ENCODE results near the gene CILP2.

CILP2 gene

DNA sequence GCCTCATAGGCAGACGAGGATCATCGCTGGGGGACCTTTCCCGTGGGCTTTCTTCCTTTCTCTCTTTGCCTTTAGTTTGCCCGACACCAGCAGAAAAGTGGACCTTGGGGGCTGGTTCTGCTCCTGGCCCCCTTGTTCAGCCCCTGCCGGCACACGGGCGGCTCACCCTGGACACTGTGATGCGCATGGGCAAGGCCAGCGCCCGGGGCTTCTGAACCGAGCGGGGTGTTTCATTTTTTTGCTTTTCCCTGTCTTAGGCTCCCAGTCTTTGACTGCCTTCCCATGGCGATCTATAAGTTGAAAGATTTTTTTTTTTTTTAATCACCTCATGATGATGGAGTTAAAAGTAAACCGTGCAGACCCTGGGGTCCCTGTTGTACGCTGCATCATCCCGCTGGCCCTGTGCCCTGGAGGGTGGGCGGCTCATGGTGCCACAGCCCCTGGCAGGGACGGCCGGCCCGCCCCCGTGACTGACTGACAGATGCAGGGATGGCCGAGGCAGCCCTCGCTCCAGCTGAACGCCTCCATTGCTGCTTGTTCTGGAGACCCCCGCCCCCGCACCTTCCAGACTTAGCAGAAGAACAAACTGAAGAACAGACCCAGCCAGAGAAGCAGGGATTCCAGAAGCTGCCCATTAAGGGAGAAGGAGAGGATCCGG, 32.3 kb upstream of the CILP2 start:
- no peak for FAIRE-seq

DNA sequence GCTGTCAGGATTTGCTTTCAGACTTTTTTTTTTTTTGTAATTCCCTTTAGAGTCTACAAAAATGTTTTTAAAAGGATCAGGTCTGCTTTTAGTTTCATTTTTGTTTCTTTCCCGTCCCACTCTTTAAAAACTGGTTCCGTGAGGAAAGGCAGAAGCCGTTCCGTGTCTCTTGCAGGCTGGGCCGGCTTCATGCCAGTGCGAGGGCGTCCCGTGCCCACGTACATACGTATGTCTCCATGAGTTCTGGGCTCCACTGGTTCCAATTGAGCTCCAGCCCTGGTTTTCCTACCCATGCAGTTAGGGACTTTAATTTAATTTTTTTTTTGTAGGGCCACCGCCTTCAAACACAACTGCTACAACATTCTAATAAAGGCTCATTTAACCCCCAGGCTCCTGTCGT, 31.5 kb upstream of the CILP2 start:
- DNase-seq (ENCODE audit: low spot score) = no peak
- no peak for FAIRE-seq

More for the DNA sequence above, 32.3 kb upstream of the CILP2 start:
- DNase-seq (ENCODE audit: low spot score) = no peak

DNA sequence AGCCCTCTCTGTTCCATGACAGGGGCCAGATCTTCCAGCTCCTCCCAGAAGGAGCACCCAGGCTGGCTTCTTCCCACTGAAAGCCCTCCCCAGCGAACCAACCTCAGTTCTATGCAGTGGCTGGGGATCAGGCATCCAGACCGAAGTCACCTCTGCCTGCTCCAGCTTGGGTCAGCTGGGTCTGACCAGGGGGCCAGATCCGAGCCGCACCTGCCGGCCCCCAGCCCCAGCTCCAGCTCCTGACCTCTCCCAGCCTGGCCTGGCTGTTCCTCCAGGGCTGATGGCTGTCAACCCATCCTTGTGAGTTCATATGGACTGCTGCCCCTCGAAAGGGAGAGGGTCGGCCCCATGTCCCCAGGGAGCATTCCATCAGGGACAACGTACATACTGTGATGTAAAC, 30.7 kb upstream of the CILP2 start:
- FAIRE-seq = no peak

DNA sequence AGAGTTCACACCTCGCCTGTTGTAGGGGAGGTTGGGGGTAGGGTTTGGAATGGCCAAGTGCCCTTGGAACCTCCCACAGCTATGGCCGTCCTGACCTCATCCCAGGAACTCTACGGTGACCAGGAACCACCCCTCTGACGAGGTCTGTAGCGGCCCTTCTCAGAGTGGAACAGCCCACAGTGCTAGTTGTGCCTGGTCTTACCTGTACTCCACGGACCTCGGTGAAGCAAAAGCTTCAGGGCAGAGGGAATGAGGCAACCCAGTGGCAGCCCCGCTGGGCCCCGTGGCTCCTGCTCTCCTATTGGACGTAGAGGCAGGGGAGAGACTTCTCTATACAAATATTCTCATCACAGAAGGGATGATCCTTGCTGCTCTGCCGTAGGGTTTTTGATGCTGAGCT, 29.8 kb upstream of the CILP2 start:
- FAIRE-seq = no peak
- DNase-seq (ENCODE audit: low spot score) = no peak

More for the DNA sequence above, 30.7 kb upstream of the CILP2 start:
- no peak for DNase-seq (ENCODE audit: low spot score)

GRCh38 chr19:19510432-19510831, 27.6 kb upstream of the CILP2 start:
- FAIRE-seq (no peak), DNase-seq (ENCODE audit: low spot score) (no peak)

DNA sequence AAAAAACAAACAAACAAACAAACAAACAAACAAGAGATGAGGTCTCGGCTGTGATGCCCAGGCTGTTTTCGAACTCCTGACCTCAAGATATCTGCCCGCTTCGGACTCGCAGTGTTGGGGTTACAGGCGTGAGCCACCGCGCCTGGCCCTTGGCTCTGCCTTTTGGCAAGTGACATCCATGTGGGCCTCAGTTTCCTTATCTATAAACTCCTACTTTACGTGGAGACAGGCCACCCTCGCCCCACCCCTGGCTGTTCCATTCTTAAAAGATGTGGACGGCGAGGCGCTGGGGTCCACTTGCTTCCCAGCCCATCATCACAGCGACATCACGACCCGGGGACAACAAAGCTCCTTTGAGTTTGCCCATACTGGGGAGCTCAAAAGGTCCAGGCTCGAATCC, 24.4 kb upstream of the CILP2 start:
- FAIRE-seq = no peak
- DNase-seq (ENCODE audit: low spot score) = no peak

GRCh38 chr19:19514215-19514657, 23.8 kb upstream of the CILP2 start:
- DNase-seq (ENCODE audit: low spot score) = no peak
- FAIRE-seq = no peak

- FAIRE-seq = no peak
- no peak for DNase-seq (ENCODE audit: low spot score)
Observed at GRCh38 chr19:19514881-19515641, 23.0 kb upstream of the CILP2 start, which contains the start of gene TSSK6. TSS of gene TSSK6 (minus strand) at chr19:19515548. CDS start at chr19:19515427, 121 bp downstream.

GRCh38 chr19:19515642-19516519, 22.2 kb upstream of the CILP2 start, which contains the start of gene NDUFA13:
TSS of gene NDUFA13 (plus strand) at chr19:19516225. CDS start at chr19:19516239, 14 bp downstream.
- no peak for FAIRE-seq

DNA sequence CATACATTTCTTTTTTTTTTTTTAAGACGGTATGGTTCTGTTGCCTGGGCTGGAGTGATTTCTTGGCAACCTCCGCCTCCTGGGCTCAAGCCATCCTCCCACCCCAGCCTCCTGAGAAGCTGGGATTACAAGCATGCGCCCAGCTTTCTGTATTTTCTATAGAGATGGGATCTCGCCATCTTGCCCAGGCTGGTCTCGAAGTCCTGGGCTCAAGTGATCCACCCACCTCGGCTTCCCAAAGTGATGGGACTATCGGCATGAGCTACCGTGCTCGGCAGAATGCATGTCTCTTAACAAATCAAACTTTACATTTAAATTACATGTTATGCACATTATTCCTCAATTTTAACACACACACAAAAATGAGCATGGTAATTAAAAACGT, 20.8 kb upstream of the CILP2 start:
- no peak for FAIRE-seq
- DNase-seq (ENCODE audit: low spot score) = no peak

More at GRCh38 chr19:19515642-19516519, 22.2 kb upstream of the CILP2 start, which contains the start of gene NDUFA13:
- peak; percentile 85 for DNase-seq (ENCODE audit: low spot score)

DNA sequence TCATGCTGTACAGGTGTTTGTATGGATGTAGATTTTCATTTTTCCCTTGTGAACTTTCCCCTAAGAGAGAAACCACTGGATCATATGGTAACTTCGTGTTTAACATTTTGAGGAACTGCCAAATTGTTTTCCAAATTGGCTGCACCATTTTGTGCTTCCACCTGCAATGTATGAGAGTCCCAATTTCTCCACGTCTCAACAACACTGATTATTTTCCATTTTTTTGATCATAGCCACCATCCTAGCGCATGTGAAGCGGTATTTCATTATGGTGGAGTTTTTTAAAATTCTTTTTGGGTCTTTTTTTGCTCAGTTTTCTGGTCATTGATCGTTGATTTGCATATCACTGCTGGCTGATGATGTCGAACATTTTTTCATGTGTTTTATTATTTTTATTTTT, 17.1 kb upstream of the CILP2 start:
- FAIRE-seq = no peak
- no peak for DNase-seq (ENCODE audit: low spot score)

DNA sequence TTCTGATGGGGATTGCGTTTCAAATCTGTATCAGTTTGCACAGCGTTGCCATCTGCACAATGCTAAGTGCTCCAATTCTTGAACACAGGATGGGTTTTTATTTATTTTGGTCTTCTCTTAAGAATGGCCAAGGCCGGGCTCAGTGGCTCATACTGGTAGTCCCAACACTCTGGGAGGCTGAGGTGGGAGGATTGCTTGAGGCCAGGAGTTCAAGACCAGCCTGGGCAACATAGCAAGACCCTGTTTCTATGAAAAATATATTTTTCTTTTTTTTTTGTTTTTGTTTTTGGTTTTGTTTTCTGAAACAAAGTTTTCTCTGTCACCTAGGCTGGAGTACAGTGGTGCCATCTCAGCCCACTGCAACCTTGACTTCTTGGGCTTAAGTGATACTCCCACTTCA, 14.9 kb upstream of the CILP2 start:
- no peak for DNase-seq (ENCODE audit: low spot score)

DNA sequence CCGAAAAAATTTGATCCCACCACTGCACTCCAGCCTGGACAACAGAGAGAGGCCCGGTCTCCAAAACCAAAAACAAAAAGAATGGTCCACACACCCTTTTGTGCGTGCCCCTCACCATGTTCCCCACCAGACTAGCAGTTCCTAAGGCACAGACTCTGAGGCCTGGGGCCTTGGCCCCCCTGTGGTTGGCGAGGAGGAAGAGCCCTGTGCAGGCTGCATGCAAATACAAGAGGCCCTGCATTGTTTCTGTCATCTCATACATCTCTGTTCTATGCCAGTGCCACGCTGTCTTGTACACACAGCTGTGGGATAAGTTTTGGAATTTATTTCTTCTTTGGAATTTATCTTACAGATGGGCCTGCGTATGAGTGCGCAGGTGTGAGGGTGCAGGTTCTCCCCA, 14.0 kb upstream of the CILP2 start:
- no peak for FAIRE-seq
- DNase-seq (ENCODE audit: low spot score) = no peak

More for the DNA sequence above, 14.9 kb upstream of the CILP2 start:
- FAIRE-seq = no peak

DNA sequence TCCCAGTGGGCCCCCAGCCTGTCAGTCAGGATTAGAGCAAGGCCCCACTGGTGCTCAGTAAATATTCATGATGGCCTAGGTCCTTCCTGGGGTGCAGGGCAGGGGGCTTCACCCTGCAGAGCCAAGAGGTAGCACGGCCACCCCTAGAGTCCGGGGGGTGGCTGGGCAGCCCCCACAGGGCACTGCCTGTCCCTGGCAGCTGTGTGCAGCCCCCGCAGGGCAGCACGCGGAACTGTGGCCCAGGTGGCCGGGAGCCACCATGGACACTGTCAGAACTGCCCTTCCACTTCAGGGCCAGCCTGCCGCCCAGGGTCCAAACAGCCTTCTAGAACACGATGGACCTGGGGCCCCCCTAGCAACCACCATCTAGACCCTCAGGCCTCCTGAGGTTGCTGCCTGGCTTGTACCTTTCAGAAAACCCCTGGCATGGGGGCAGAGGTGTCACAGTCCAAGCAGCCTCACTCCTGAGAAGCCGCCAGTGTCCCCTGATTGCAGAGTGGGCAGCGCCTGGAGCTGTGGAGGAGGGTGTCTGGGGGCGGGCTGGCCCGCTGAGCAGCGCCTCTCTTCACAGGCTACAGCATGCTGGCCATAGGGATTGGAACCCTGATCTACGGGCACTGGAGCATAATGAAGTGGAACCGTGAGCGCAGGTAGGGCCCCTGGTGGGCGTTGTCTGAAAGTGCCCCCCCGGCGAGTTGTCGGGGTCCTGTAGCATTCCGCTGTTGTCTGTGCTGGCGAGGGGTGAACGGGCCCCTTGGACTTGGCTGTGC, 12.3 kb upstream of the CILP2 start:
- FAIRE-seq = no peak
- DNase-seq (ENCODE audit: low spot score) = no peak

- DNase-seq (ENCODE audit: low spot score) (no peak), FAIRE-seq (no peak)
Observed at GRCh38 chr19:19526581-19527370, 11.3 kb upstream of the CILP2 start.

GRCh38 chr19:19527371-19527656, 10.8 kb upstream of the CILP2 start:
- no peak for FAIRE-seq
- DNase-seq (ENCODE audit: low spot score) = no peak

DNA sequence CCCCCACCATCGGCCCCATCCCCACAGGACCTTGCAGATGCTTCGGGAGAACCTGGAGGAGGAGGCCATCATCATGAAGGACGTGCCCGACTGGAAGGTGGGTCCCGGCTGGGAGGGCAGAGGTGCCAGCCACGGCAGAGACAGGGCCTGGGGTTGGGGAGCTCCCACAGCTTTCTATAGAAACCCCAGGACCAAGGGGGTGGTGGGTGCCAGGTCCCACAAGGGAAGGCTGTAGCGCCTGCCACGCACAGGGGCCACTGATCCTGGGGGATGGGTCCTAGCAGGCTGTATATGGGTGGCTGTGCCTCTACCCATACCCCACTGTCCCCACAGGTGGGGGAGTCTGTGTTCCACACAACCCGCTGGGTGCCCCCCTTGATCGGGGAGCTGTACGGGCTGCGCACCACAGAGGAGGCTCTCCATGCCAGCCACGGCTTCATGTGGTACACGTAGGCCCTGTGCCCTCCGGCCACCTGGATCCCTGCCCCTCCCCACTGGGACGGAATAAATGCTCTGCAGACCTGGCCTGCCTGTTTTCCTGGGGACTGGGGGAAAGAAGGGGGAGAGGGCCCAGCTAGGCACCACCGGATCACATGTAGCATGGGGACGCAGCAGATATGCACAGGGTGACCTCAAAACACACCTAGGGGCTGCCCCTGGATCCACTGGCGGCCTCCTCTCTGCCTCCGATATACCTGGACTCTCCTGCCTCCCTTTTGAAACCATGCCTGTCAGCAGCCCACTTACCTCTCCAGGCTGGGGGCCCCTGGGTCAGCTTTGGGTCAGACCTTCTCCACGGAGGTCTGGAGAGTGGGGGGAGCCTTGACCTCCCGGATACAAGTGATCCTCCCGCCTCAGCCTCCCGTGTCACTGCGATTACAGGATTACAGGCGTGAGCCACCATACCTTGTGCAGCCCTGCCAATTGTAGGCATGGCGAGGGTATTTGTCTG, 10.1 kb upstream of the CILP2 start:
- FAIRE-seq (no peak), DNase-seq (ENCODE audit: low spot score) (no peak)

GRCh38 chr19:19528721-19529490, 9.2 kb upstream of the CILP2 start, which contains the start of gene YJEFN3:
TSS of gene YJEFN3 (plus strand) at chr19:19528911. CDS start at chr19:19528933, 22 bp downstream.
- DNase-seq (ENCODE audit: low spot score) = no peak
- no peak for FAIRE-seq

All from urothelium cell line (cell line).